HG03439 (cell line): ENCODE measurements around the gene ARID3A.
"Not testable (repeated sequence)": the region's sequence is repeated elsewhere in the genome, so short reads cannot be mapped to it uniquely, and the experiment has no call there.

ENCODE experiments used
- ATAC-seq: cut with Tn5 transposase; IDR thresholded peaks from one replicate; pipeline ENCODE4 v1.9.1; 2021; ENCODE audit warnings: mild to moderate bottlenecking, moderate library complexity; ENCODE audit not compliant: unreplicated experiment

ARID3A gene

DNA sequence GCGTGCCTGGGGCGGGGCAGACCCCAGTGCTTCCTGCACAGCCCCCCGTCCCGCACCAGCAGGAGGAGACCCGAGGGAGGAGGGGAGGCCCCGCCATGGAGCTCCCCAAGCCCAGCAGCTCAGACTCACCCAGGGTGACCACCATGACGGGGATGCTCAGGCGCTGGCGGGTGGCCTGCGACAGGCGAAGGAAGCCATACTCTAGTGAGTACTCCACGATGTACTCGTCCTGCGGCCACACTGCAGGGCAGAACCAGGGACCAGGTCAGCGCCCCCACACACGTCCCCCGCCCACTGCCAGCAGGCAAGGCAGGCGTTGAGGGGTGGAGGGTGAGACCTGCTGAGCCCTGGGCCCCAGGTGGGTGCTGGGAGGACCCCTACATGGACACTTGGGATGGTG, 86.5 kb downstream of the ARID3A start:
- ATAC-seq: no peak

- no peak for ATAC-seq
Observed at GRCh38 chr19:1013218-1013617, 87.4 kb downstream of the ARID3A start.

- no peak for ATAC-seq
Observed at GRCh38 chr19:1014161-1015060, 88.6 kb downstream of the ARID3A start.

DNA sequence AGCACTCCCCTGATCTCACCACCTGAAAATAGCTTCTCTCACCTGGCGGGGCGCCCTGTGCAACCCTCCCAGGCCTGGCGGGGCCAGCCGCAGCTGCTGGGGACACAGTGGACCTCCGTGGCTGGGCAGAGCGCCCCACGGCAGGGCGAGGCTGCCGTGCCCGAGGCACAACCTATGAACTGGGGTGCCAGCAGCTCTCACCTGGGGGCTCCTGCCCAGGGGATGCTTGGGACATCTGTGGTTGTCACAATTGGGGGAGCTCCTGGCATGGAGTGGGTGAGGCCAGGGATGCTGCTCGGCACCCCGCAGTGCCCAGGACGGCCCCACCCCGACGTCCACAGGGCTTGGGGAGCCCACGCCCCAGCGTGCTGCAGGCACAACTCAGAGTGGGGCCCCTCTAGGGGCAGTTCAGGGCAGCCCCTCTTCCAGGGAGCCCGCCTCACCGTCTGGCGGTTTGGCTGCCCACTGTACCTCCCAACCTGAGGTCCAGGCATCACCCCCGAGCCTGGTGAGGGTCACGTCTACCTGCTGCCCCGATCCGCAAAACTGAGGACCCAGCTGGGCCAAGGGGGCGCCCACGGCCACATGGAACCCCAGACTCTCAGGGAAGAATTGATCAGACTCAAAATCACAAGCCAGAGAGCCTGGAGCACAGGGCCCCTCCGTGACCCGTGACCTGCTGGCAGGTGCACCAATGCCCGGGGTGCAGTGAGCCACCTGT, 89.4 kb downstream of the ARID3A start:
- ATAC-seq: no peak

DNA sequence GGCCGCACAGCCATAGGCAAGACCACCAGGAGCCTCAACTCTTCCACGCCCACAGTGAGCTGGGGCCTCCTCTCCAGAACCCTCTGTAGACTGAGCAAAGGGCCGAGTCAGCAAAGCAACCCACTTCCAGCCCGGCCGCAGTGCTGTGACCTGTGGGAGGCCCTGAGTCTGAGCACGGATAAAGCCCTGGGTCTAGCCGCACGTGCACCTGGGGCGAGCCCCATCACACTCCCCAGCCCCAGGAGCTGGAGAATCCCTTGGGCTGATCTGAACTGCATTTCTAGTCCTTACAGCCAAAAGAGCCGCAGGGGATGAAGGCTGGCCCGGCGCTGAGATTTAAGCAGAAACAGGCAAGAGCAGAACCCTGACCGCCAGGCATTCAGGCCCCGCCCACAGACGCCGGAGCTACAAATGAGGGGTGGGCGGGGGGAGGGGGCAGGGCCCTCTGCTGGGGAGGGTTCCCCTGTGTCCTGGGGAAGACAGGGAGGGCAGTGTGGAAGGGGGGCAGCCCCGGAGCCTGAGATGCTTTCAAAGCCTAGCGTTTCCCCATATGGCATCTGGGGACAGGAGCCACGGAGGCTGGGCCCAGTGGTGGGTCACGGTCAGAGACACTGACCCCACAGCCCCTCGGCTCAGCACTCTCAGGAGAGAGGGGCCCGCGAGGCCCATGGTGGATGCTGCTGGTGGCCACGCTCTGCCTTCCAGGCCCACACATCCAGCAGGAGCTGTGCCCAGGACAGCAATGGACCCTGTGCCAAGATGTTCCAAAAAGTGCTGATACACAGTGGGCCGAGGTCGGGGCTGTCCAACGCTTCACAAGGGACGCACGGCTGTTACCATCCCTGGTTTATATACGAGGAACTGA, 90.2 kb downstream of the ARID3A start:
- no peak for ATAC-seq

GRCh38 chr19:1016647-1017114, 90.8 kb downstream of the ARID3A start:
- ATAC-seq: no peak

GRCh38 chr19:1017115-1017905, 91.5 kb downstream of the ARID3A start:
- no peak for ATAC-seq

DNA sequence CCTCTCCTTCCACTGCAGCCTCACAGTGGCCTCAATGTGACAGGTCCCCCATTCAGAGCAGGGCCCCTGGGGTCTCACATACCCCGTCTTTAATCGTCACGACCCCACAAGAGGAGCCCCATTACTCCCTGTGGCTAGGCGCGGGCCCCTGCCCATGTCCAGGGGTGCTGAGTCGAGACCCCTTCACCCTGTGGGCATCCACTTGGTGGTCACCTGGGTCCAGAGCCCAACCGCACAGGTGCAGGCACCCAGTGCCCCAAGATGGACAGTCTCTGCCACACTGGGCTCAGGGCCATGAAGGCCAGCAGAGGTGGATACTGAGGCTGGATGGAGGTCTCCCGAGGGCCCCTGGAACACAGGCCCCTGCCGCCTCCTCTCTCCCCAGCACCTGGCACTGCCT, 92.1 kb downstream of the ARID3A start:
- no peak for ATAC-seq

DNA sequence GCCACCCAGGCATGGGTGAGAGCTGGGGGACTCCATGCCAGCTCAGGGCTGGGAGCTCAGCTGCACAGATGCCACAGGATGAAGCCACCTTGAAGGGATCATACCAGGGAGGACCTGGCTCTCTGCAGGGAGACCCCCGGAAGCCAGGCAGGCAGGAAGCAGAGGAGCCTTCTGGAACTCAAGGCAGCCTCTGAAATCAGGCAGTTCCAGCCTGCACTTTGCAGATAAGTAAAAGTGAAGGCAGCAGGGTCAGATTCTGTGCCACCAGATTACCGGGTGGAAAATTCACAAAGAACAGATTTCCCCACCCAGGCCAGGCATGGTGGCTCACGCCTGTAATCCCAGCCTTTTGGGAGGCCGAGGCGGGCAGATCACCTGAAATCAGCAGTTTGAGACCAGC, 92.6 kb downstream of the ARID3A start:
- no peak for ATAC-seq

DNA sequence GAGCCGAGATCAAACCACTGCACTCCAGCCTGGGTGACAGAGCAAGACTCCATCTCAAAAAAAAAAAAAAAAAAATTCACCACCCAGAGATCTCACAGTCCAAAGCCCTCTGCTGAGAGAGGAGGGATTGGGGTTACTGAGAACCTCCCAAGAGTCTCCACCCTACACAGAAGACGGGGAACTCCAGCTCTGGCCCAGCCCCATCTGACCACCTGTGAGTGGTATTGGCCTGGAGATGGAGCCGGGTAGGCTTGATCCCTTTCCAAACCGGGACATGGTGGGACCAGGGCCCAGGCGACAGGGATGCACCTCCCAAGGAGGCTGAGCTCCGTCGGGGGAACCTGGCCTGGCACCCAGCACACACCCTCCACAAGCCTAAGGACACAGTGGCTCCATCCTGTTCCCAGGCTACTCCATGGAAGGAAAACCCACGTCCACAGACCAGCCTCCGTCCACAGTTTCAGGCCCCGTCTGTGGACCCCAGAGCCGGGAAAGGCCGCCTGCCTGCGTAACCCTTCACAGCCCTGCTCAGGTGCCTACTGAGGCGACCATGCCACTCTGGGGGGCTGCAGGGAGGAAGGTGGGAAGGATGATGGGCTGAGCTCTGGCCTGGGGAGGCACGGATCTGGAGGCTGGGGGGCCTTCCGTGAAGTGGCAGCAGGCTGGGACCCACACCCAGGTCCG, 93.2 kb downstream of the ARID3A start:
- ATAC-seq: no peak

- ATAC-seq: no peak
Observed at GRCh38 chr19:1019616-1019961, 93.8 kb downstream of the ARID3A start.

- no peak for ATAC-seq
Observed at GRCh38 chr19:1019980-1020867, 94.4 kb downstream of the ARID3A start.

DNA sequence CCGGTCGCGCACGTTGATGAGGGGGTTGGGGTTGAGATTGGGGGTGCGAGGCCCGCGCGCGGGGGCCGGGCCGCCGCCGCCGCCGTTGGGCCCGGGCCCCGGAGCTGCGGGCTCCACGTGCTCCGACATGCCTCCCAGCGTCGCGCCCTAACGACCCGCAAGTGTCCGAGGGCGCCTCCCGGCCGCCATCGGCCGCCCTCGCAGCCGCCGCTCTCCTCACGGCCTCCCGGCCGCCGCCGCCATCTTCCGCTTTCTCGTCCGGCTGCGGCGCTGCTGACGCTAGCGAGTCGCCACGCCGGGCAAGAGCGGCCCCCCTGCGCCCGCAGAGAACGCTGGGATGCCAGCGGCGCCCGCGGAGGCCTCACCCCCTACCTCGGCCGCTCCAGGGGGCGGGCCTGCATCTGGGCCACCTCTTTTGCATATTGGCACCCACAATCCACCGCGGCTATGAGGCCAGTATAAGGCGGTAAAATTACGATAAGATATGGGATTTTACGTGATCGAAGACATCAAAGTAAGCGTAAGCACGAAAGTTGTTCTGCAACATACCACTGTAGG, 95.1 kb downstream of the ARID3A start, which contains the start of gene TMEM259:
TMEM259 (minus strand) TSS at position 256 of the 558 bp plus-strand sequence; CDS start at position 129, 127 bp downstream.
- ATAC-seq: peak; percentile 87

DNA sequence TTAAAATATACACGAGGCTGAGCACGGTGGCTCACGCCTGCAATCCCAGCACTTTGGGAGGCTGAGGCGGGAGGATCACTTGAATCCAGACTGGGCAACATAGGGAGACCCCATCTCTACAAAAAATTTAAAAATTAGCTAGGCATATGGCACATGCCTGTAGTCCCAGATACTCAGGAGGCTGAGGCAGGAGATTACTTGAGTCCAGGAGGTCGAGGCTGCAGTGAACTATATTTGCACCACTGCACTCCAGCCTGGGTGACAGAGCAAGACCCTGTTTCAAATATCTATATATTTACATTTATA, 98.0 kb downstream of the ARID3A start:
- ATAC-seq: not testable (repeated sequence)

- not testable (repeated sequence) for ATAC-seq
Observed at GRCh38 chr19:1025080-1025479, 99.2 kb downstream of the ARID3A start.
